Breast epithelium (tissue), 3 donors: Measurements from ENCODE around the gene EFNA5.

Experiments used
- CTCF ChIP-seq, 3 donors: fragments of 450-650 bp; IDR thresholded peaks; one replicate each; pipeline ENCODE4 v1.5.1; 2016 to 2017; ENCODE audit warnings: antibody characterized with exemption in 3 of 3, mild to moderate bottlenecking in 3 of 3, moderate library complexity in 3 of 3
- POLR2A ChIP-seq: fragments of 450-650 bp; IDR thresholded peaks from one replicate; pipeline ENCODE4 v1.6.1; 2016; ENCODE audit warnings: antibody characterized with exemption, mild to moderate bottlenecking, moderate library complexity
- POLR2AphosphoS5 ChIP-seq, 3 donors: sonication (generic); formaldehyde crosslinking; IDR thresholded peaks; one replicate each; pipeline ENCODE4 v1.6.1; 2017; ENCODE audit warnings: antibody characterized with exemption in 3 of 3

GRCh38 chr5:107633171-107633901, 37.4 kb downstream of the EFNA5 start:
- TF ChIP-seq CTCF (IDR thresholded peaks at IDR 0.05) (no peak), POLR2AphosphoS5 (IDR thresholded peaks at IDR 0.05) (no peak), POLR2A (no peak)
